WTC11 (cell line): ENCODE data around the gene ENO1. TPM values are rescaled to one million over a fixed set of nuclear protein-coding genes. Genes with fewer than 3 reads are reported as not detected.

Source experiments
- ATAC-seq: fragments of 200-7000 bp; cut with Tn5 transposase; 2 replicates; pipeline ENCODE4 v1.10.0; 2021; ENCODE audit warnings: mild to moderate bottlenecking, moderate library complexity
- CTCF ChIA-PET: fragments of 300-600 bp; sonication (Branson Sonifier 250); formaldehyde crosslinking; loops from one replicate; lab custom pipeline; 2021; ENCODE audit warnings: antibody characterized with exemption; lab: Charles Lee
- POLR2A ChIA-PET: fragments of 350-600 bp; sonication (Branson Sonifier 250); formaldehyde crosslinking; loops from one replicate; lab custom pipeline; 2021; ENCODE audit warnings: antibody characterized with exemption; lab: Charles Lee
- DNase-seq: peaks from one replicate; pipeline ENCODE4 v3.0.0; 2021; ENCODE audit warnings: low spot score
- H3K27ac Mint-ChIP-seq: 2 replicates; pipeline ENCODE4 v1.8.0; 2021; ENCODE audit warnings: mixed read lengths
- H3K27me3 Mint-ChIP-seq: 2 replicates; pipeline ENCODE4 v1.8.0; 2021; ENCODE audit warnings: low read depth, mild to moderate bottlenecking, moderate library complexity, mixed read lengths
- H3K36me3 Mint-ChIP-seq: 2 replicates; pipeline ENCODE4 v1.8.0; 2021; ENCODE audit warnings: mixed read lengths
- H3K4me1 Mint-ChIP-seq: 2 replicates; pipeline ENCODE4 v1.8.0; 2022; ENCODE audit warnings: mixed read lengths
- H3K4me3 Mint-ChIP-seq: 2 replicates; pipeline ENCODE4 v1.8.0; 2021; ENCODE audit warnings: mild to moderate bottlenecking, moderate library complexity, mixed read lengths
- H3K9me3 Mint-ChIP-seq: 2 replicates; pipeline ENCODE4 v1.8.0; 2021; ENCODE audit warnings: mixed read lengths
- ELF4 ChIP-seq: sonication (generic); formaldehyde crosslinking; IDR thresholded peaks from 2 replicates; pipeline ENCODE4 v1.8.1; 2022; ENCODE audit warnings: low read depth, mild to moderate bottlenecking, moderate library complexity, missing genetic modification reagents
- EMX1 ChIP-seq: fragments of 250-450 bp; sonication (Bioruptor Pico); IDR thresholded peaks from 2 replicates; pipeline ENCODE4 v1.8.0; 2021; ENCODE audit warnings: mild to moderate bottlenecking
- ESRRA ChIP-seq: sonication (generic); formaldehyde crosslinking; IDR thresholded peaks from 2 replicates; pipeline ENCODE4 v1.8.1; 2022; ENCODE audit warnings: mild to moderate bottlenecking, missing genetic modification reagents, borderline replicate concordance
- ETV6 ChIP-seq: sonication (generic); formaldehyde crosslinking; IDR thresholded peaks from 2 replicates; pipeline ENCODE4 v1.8.1; 2022; ENCODE audit warnings: mild to moderate bottlenecking, missing genetic modification reagents
- FOXJ3 ChIP-seq: sonication (generic); formaldehyde crosslinking; IDR thresholded peaks from 2 replicates; pipeline ENCODE4 v1.9.0; 2021; ENCODE audit warnings: missing genetic modification reagents, mild to moderate bottlenecking, borderline replicate concordance
- MXD4 ChIP-seq: fragments of 250-450 bp; sonication (Bioruptor Pico); IDR thresholded peaks from 2 replicates; pipeline ENCODE4 v1.8.0; 2021; ENCODE audit warnings: mild to moderate bottlenecking, moderate library complexity, borderline replicate concordance
- OVOL2 ChIP-seq: fragments of 250-450 bp; sonication (Bioruptor Pico); IDR thresholded peaks from 2 replicates; pipeline ENCODE4 v1.9.0; 2021; ENCODE audit warnings: mild to moderate bottlenecking, borderline replicate concordance
- RORB ChIP-seq: fragments of 250-450 bp; sonication (Bioruptor Pico); IDR thresholded peaks from 2 replicates; pipeline ENCODE4 v1.9.0; 2021; ENCODE audit warnings: mild to moderate bottlenecking
- SMAD3 ChIP-seq: sonication (generic); formaldehyde crosslinking; IDR thresholded peaks from 2 replicates; pipeline ENCODE4 v1.8.0; 2022; ENCODE audit warnings: missing genetic modification reagents, mild to moderate bottlenecking, borderline replicate concordance
- TEAD4 ChIP-seq: sonication (generic); formaldehyde crosslinking; IDR thresholded peaks from 2 replicates; pipeline ENCODE4 v1.8.0; 2022; ENCODE audit warnings: mild to moderate bottlenecking, missing genetic modification reagents
- ZNF121 ChIP-seq: sonication (generic); formaldehyde crosslinking; IDR thresholded peaks from 2 replicates; pipeline ENCODE4 v1.8.0; 2023; ENCODE audit warnings: missing genetic modification reagents
- ZNF138 ChIP-seq: sonication (generic); formaldehyde crosslinking; conservative IDR thresholded peaks from 2 replicates; pipeline ENCODE4 v1.8.1; 2022; ENCODE audit warnings: mild to moderate bottlenecking, moderate library complexity, missing genetic modification reagents
- ZNF232 ChIP-seq: sonication (generic); formaldehyde crosslinking; IDR thresholded peaks from 2 replicates; pipeline ENCODE4 v1.8.0; 2022; ENCODE audit warnings: mild to moderate bottlenecking, missing genetic modification reagents
- ZNF263 ChIP-seq: sonication (generic); formaldehyde crosslinking; IDR thresholded peaks from 2 replicates; pipeline ENCODE4 v1.8.1; 2022; ENCODE audit warnings: low read depth, mild to moderate bottlenecking, moderate library complexity, missing genetic modification reagents
- ZNF317 ChIP-seq: sonication (generic); formaldehyde crosslinking; IDR thresholded peaks from 2 replicates; pipeline ENCODE4 v1.8.1; 2023; ENCODE audit warnings: low read depth, mild to moderate bottlenecking, moderate library complexity, missing genetic modification reagents, borderline replicate concordance
- ZNF396 ChIP-seq: fragments of 250-450 bp; sonication (Bioruptor Pico); IDR thresholded peaks from 2 replicates; pipeline ENCODE4 v1.8.0; 2021; ENCODE audit warnings: mild to moderate bottlenecking, moderate library complexity, borderline replicate concordance
- total RNA-seq: library from RNA; stranded (reverse); gene quantifications from 3 replicates; pipeline ENCODE4 v1.2.3, GENCODE V29; 2021
- TF ChIP-seq, protein P1 (sequence below): sonication (generic); formaldehyde crosslinking; IDR thresholded peaks from 2 replicates; pipeline ENCODE4 v1.8.1; 2022; ENCODE audit warnings: mild to moderate bottlenecking, missing genetic modification reagents, moderate library complexity, borderline replicate concordance
- TF ChIP-seq, protein P2 (sequence below): sonication (generic); formaldehyde crosslinking; IDR thresholded peaks from 2 replicates; pipeline ENCODE4 v1.8.1; 2023; ENCODE audit warnings: mild to moderate bottlenecking, missing genetic modification reagents
- TF ChIP-seq, protein P3 (sequence below): sonication (generic); formaldehyde crosslinking; IDR thresholded peaks from 2 replicates; pipeline ENCODE4 v1.8.0; 2022; ENCODE audit warnings: mild to moderate bottlenecking, missing genetic modification reagents
- TF ChIP-seq, protein P4 (sequence below): sonication (generic); formaldehyde crosslinking; IDR thresholded peaks from 2 replicates; pipeline ENCODE4 v1.8.1; 2023; ENCODE audit warnings: mild to moderate bottlenecking, missing genetic modification reagents, moderate library complexity
- TF ChIP-seq, protein P5 (sequence below): fragments of 200-600 bp; IDR thresholded peaks from 2 replicates; pipeline ENCODE4 v1.8.0; 2022; ENCODE audit warnings: antibody characterized with exemption
- TF ChIP-seq, protein P6 (sequence below): sonication (generic); formaldehyde crosslinking; IDR thresholded peaks from 2 replicates; pipeline ENCODE4 v1.8.0; 2022; ENCODE audit warnings: mild to moderate bottlenecking, missing genetic modification reagents

ENO1 gene
- total RNA-seq, 1 experiment from 2014 or later = 1,978 TPM

DNA sequence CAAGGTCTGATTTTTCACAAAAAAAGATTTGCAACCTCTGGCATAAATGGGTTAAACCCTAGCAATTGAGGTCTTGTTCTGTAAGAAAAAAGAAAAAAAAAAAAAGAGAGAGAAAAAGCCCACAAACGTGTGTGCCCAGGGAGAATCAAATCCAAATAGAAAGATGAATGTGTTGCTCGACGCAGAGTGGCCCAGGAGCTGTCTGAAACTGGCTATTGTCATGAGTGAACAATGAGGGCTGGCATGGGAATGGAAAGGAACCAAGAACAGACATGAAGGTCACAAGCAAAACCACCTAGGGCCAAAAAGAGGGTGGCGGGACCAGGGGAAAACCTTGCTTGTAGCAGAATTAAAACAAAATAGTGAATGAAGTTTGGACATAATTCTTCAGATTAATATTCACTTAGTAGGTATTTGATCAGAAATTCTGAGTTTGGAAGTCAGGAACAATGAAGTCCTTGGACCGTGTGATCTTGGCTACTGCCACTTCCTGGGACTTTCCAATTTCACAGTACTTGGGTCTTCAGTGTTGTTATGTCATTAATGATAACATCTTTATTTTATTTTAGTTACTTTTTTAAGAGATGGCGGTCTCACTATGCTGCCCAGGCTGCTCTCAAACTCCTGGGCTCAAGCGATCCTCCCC lies 3.1 kb downstream of the ENO1 start:
- no peak for ATAC-seq
- TF ChIP-seq ETV6 (no peak), MXD4 (CRISPR knock-in tag) (no peak), ZNF232 (CRISPR knock-in tag) (no peak), ELF4 (CRISPR knock-in tag) (no peak), ZNF317 (no peak), FOXJ3 (CRISPR knock-in tag) (no peak), TEAD4 (CRISPR knock-in tag) (no peak), SMAD3 (no peak), ZNF396 (no peak), ZNF138 (CRISPR knock-in tag) (no peak), ESRRA (CRISPR knock-in tag) (no peak), RORB (CRISPR knock-in tag) (no peak), ZNF121 (CRISPR knock-in tag) (no peak), OVOL2 (CRISPR knock-in tag) (no peak)
- TF ChIP-seq, protein P1, sequence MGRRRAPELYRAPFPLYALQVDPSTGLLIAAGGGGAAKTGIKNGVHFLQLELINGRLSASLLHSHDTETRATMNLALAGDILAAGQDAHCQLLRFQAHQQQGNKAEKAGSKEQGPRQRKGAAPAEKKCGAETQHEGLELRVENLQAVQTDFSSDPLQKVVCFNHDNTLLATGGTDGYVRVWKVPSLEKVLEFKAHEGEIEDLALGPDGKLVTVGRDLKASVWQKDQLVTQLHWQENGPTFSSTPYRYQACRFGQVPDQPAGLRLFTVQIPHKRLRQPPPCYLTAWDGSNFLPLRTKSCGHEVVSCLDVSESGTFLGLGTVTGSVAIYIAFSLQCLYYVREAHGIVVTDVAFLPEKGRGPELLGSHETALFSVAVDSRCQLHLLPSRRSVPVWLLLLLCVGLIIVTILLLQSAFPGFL = no peak
- TF ChIP-seq, protein P2, sequence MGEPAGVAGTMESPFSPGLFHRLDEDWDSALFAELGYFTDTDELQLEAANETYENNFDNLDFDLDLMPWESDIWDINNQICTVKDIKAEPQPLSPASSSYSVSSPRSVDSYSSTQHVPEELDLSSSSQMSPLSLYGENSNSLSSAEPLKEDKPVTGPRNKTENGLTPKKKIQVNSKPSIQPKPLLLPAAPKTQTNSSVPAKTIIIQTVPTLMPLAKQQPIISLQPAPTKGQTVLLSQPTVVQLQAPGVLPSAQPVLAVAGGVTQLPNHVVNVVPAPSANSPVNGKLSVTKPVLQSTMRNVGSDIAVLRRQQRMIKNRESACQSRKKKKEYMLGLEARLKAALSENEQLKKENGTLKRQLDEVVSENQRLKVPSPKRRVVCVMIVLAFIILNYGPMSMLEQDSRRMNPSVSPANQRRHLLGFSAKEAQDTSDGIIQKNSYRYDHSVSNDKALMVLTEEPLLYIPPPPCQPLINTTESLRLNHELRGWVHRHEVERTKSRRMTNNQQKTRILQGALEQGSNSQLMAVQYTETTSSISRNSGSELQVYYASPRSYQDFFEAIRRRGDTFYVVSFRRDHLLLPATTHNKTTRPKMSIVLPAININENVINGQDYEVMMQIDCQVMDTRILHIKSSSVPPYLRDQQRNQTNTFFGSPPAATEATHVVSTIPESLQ (CRISPR knock-in tag) = no peak
- TF ChIP-seq, protein P3, sequence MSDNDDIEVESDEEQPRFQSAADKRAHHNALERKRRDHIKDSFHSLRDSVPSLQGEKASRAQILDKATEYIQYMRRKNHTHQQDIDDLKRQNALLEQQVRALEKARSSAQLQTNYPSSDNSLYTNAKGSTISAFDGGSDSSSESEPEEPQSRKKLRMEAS (CRISPR knock-in tag) = no peak
- TF ChIP-seq, all 79 proteins: peak for 0
- H3K4me3 Mint-ChIP-seq = peak overlapping the region; percentile 92
- POLR2A ChIA-PET = no interaction called here
- H3K9me3 Mint-ChIP-seq = no peaks in the 10 kb centered on the region
- peaks cover 73% of the 10 kb centered on the region for H3K4me1 Mint-ChIP-seq
- DNase-seq = no peak
- H3K27me3 Mint-ChIP-seq = no peaks in the 10 kb centered on the region; the same call in 1 of the 2 replicates
- H3K36me3 Mint-ChIP-seq = peaks cover 74% of the 10 kb centered on the region
- H3K27ac Mint-ChIP-seq = peak overlapping the region; percentile 94
- CTCF ChIA-PET = no interaction called here

DNA sequence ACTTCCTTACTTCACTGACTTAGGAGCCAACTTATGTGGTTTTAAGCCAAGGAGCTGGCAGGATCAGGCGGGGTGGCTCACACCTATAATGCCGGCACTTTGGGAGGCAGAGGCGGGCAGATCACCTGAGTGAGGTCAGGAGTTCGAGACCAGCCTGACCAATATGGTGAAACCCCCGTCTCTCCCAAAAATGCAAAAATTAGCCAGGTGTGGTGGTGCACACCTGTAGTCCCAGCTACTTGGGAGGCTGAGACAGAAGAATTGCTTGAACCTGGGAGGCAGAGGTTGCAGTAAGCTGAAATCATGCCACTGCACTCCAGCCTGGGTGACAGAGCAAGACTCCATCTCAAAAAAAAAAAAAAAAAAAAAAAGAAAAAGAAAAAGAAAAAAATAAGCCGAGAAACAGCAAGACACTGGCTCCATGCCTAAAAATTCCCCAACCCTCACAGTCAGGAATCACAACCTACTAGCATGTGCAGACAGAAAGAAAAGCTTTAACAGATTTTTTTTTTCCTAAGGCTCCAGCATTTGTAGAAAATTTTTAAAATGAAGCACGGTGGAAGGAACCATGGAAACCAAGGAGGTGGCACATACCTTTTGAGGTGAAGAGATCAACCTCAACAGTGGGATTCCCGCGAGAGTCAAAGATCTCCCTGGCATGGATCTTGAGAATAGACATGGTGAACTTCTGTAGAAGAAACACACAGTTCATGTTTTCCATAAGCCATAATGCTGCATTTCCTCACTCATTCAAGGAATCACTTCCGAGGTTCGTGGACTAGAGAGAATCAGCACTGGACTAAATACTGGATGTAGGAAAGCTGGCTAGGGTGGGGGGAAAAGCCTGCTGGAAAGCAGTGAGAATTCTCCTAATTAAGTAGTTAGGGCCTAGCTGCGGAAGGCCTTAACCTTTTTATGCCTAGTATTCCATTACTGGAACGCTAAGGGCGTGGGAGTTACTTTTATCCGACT lies 4.0 kb downstream of the ENO1 start:
- peak overlapping the region; percentile 94 for H3K27ac Mint-ChIP-seq
- no peak for DNase-seq
- TF ChIP-seq EMX1 (CRISPR knock-in tag) (no peak), ZNF263 (CRISPR knock-in tag) (no peak), ESRRA (CRISPR knock-in tag) (no peak), FOXJ3 (CRISPR knock-in tag) (no peak), OVOL2 (CRISPR knock-in tag) (no peak)
- TF ChIP-seq, protein P4, sequence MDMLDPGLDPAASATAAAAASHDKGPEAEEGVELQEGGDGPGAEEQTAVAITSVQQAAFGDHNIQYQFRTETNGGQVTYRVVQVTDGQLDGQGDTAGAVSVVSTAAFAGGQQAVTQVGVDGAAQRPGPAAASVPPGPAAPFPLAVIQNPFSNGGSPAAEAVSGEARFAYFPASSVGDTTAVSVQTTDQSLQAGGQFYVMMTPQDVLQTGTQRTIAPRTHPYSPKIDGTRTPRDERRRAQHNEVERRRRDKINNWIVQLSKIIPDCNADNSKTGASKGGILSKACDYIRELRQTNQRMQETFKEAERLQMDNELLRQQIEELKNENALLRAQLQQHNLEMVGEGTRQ (CRISPR knock-in tag) = no peak
- TF ChIP-seq, protein P5, sequence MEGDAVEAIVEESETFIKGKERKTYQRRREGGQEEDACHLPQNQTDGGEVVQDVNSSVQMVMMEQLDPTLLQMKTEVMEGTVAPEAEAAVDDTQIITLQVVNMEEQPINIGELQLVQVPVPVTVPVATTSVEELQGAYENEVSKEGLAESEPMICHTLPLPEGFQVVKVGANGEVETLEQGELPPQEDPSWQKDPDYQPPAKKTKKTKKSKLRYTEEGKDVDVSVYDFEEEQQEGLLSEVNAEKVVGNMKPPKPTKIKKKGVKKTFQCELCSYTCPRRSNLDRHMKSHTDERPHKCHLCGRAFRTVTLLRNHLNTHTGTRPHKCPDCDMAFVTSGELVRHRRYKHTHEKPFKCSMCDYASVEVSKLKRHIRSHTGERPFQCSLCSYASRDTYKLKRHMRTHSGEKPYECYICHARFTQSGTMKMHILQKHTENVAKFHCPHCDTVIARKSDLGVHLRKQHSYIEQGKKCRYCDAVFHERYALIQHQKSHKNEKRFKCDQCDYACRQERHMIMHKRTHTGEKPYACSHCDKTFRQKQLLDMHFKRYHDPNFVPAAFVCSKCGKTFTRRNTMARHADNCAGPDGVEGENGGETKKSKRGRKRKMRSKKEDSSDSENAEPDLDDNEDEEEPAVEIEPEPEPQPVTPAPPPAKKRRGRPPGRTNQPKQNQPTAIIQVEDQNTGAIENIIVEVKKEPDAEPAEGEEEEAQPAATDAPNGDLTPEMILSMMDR = no peak
- TF ChIP-seq, protein P6, sequence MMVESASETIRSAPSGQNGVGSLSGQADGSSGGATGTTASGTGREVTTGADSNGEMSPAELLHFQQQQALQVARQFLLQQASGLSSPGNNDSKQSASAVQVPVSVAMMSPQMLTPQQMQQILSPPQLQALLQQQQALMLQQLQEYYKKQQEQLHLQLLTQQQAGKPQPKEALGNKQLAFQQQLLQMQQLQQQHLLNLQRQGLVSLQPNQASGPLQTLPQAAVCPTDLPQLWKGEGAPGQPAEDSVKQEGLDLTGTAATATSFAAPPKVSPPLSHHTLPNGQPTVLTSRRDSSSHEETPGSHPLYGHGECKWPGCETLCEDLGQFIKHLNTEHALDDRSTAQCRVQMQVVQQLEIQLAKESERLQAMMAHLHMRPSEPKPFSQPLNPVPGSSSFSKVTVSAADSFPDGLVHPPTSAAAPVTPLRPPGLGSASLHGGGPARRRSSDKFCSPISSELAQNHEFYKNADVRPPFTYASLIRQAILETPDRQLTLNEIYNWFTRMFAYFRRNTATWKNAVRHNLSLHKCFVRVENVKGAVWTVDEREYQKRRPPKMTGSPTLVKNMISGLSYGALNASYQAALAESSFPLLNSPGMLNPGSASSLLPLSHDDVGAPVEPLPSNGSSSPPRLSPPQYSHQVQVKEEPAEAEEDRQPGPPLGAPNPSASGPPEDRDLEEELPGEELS (CRISPR knock-in tag) = no peak
- TF ChIP-seq, all 79 proteins: peak for 0
- peaks cover 82% of the 10 kb centered on the region for H3K36me3 Mint-ChIP-seq
- no peaks in the 10 kb centered on the region; the same call in 1 of the 2 replicates for H3K27me3 Mint-ChIP-seq
- CTCF ChIA-PET = interaction anchor here (0.7 to 1.5 kb wide), 5 partner anchors 12 to 414 kb away, joined by 3 to 11 read pairs (median 7); no protein-coding TSS in a partner anchor
- H3K4me1 Mint-ChIP-seq = peaks cover 71% of the 10 kb centered on the region
- no peaks in the 10 kb centered on the region for H3K9me3 Mint-ChIP-seq
- POLR2A ChIA-PET = interaction anchor here (0.7 kb wide), 1 partner anchor 81 kb away, joined by 7 read pairs; no protein-coding TSS in a partner anchor
- no peak for ATAC-seq
- H3K4me3 Mint-ChIP-seq = peak overlapping the region; percentile 92
